ENCODE measurements around the gene SAMD4A.
A peak's percentile ranks its signal among the peaks of the same experiment; 100 is the strongest.
"Not testable (repeated sequence)": the region's sequence is repeated elsewhere in the genome, so short reads cannot be mapped to it uniquely, and the experiment has no call there.

SAMD4A gene

DNA sequence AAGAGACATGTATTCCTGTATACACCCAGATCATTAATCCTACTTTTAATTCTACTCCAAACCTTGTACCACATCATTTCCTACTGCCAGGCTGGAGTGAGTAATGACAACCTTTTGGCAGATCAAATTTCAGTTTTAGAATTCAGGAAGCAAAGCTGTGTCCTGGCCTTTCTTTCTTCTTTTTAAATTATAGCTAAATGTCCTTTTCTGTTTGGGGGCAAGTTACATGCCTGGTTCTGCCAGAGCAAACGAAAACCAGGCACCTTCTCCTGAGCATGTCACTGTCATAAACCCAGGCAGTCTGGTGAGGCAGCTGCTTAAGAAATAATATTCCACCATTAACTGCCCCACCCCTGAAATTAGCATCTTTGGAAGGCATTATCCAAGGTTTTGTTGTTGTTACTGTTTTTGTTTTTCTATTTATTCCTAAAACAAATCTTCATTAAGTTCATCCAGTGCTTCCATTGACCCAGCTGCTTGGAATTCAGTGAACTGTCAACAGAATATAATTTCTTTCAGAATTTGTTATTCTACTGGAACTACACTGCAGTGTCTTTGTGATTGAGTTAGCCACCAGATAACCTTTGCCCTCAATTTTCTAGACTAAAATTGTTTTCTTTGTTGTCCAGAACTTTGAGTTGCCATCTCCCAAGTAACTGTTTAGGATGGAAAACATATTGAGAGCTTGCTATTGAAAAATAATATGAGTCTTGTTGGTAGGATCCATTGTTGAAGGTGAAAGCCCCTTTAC, 33.2 kb downstream of the SAMD4A start:
- DNase-seq (ENCODE audit: low spot score): no peak

DNA sequence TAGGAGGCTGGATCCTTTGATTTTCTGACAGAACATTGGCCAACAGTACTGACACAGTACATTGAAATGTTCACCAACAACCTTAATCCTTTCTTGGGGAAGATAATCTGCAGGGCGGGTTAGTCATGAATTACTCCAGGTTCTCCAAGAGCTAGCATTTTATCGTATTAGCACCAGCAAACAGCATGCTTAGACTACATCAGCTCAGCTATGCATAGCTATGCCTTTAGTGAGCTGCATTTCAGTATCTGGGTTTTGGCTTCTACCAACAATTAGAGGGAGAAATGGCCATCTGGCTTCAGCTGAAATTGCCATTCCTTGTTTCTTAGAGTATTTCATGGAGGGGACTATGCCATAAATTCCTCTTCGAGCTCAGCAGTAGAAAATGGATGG, 33.8 kb downstream of the SAMD4A start:
- DNase-seq (ENCODE audit: low spot score): no peak

DNA sequence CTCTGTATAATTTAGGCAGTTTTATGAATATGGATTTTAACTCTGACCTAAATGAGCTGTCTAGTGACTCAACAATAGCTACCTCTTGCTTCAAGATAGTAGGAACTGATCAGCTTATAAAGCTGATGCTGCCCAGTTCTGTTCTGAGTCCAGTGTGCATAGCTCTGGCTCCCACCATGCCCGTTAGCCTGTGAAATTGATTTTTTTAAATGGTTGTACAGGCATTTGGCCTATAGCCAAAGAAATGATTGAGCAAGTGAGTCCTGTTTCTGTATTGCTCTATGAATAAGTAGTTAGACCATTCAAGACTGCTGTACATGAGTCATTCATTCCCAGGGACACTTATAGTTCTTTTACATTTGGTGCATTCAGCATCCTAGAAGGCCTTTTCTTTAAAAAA, 36.4 kb downstream of the SAMD4A start:
- DNase-seq (ENCODE audit: low spot score): no peak

DNA sequence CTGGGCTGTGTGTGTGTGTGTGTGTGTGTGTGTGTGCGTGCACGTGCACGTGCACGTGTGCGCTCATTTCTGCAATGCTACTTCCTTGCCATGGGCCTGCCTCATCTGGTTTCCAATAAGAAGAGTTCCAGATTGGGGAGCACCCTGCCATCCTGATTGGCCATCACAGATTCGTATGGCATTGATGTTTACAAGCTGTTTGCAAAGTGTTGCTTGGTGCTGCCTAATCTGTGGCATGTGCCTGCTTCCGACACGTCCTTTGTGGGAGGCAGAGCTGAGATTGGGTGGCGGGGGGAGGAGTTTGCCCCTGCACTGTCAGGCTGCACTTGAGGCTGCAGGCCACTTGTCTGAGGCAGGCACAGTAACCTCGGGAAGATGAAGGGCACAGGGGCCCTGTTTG, 39.2 kb downstream of the SAMD4A start:
- no peak for DNase-seq (ENCODE audit: low spot score)

DNA sequence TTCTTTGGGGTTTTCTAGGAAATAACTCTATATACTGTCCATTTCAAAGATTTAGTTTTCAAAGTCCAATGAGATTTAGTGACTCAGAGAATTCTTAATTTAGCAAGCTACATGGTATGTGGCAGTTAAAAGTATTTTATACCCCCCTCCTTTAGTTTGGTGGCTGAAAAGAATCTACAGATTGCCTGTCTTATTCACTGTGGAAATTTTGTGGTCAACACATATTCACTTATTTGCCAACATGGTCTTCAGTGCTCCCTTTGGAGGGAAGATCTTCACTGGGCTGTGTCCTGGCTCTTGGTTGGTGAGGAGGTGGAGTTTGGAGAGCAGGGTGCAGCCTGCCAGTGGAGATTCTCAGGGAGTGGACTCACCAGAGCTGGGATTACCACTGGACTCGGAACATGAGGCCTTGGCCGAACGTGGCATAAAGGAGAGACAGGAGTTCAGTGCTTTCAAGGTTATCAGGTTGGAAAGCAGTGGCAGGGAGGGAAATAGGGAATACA, 39.8 kb downstream of the SAMD4A start:
- DNase-seq (ENCODE audit: low spot score): no peak

DNA sequence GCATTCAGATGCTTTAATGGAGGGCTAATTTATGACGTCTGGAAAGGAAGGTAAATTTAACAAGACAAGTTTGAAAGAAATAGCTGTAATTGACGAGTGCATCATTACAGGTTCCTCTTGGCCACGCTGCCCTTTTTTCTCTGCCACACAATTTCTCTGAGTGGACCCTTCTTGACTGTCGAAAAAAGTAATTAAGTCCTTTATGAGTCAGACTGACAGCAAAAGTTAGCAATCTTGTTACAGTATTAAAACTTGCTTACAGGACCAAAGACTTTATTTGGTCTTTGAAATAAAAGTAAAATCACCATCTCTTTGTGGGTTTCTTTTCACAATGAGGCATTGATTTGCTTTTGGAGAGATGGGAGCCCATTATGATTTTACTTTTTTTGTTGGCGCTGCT, 42.6 kb downstream of the SAMD4A start:
- no peak for DNase-seq (ENCODE audit: low spot score)

DNA sequence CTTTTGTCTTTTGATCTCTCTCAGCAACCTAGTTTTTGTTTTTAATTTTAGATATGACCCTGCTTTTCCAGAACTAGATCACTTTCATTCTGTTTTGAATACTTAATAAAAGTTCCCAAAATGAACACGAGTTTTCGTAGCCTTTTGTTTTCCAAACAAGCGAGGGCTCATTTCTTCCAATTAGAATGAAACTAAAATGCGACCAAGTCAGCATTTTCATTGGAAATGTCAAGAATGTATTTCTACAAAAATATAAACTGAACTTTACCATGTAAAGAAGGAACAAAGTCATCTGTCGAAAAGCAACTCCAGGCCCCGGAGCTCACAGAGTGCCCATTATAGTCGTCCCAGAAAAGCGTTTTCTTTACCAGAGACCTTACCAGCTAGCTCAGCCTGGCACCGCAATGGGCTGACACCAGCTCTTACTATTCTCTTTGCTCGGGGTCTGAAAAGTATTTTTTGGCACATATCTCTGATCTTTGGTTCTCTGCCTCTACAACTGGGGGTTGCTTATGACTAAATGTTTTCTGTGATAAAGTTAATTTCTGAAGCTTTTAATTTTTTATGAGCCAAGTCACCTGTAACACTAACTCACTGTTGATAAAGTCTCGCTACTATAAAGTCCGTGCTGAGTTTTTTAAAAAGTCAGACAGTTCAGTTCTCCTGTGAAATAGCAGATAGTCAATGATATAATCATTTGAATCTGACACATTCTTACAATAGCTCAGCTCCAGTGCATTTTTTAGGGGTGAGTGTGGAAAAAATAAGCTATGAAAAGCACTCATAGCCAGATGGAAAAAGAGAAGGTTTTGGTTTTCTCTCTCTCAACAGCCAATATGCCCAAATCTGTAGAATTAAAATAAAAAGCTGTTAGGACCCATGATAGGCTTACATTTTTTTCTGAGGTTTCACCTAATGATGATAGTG, 43.4 kb downstream of the SAMD4A start:
- no peak for DNase-seq (ENCODE audit: low spot score)

DNA sequence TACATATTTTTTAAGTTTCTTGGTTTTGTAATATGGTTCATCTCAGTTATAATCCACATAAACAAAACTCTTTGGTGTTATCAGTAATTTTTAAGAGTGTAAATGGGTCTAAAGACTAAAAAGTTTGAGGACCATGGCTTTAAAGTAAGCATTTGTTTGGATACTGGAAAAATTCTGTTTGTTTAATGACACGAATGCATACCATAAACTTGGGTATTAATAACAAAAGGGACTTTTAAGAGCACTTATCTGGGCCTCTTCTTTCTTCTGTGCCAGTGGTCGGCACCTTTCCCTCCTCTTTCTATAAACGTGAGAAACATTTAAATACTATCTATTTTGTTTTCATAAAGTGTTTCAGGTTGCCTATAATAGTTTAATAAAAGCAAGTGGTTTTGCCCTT, 47.4 kb downstream of the SAMD4A start:
- DNase-seq (ENCODE audit: low spot score): no peak

DNA sequence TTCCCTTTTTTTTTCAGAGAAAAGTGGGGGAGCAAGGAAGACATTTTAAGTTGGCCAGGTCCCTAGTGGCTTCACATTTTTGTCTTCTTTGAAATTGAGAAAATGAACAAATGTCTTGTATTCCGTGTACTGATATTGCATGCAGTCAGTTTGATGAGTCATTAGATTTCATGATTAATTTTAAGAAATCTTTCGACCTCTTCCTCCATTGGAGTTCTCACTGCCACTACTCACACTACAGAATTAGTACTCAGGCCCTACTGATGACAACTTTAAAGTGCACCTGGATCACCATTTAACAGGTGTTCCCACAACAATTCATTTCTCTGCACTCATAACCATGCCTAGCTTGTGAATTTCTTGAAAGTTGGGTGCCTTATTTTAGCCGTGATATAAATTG, 50.5 kb downstream of the SAMD4A start:
- no peak for DNase-seq (ENCODE audit: low spot score)

DNA sequence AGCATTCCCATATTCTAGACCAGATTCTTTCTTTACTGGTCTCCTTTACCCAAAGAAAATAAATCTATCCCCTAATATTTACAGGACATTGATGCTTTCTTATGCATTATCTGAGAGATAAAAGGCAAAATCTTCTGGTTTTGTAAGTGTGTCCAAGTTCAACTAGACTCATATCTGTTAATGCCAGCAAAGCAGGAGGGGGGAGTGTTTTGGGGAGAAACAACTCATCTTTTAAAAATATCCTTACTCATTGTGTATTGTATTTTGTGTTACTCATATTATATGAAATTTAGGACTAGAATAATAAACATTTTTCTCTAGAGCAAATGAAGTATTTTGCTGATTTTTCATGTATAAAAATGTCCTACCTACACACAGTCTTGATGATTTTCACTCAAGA, 54.8 kb downstream of the SAMD4A start:
- no peak for DNase-seq (ENCODE audit: low spot score)

DNA sequence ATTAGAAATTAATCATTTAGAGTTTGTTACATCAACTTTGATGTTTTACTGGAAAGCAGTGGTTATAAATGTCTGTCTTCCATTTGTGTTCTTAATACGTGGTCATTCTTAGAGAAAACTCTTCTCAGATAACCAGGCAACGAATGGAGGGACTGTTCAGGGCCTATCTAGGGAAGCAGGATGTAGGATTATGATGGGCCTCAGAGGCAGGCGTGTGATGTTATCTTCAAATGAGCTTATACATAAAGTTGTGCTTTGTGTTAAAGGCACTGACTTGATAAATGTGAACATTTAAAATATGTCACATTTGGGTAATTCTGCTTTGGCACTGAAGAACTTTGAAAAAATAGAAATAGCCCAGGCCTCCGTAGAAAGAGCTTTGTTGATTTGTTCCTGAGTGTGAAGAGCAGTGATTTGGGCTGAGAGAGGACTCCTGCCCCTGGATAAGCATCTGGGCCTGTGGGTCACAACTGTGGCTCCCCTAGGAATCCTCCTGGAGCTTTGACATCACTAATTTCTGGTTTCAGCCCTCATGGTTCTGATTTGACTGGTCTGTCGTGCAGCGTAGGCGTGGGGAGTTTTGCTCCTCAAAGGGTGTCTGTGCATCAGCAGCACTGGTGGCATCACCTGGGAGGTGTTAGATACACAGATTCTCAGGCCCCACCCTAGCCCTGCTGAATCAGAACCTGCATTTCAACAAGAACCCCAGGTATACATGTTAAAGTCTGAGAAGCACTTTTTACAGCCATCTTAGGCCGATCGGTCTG, 55.4 kb downstream of the SAMD4A start:
- no peak for DNase-seq (ENCODE audit: low spot score)

DNA sequence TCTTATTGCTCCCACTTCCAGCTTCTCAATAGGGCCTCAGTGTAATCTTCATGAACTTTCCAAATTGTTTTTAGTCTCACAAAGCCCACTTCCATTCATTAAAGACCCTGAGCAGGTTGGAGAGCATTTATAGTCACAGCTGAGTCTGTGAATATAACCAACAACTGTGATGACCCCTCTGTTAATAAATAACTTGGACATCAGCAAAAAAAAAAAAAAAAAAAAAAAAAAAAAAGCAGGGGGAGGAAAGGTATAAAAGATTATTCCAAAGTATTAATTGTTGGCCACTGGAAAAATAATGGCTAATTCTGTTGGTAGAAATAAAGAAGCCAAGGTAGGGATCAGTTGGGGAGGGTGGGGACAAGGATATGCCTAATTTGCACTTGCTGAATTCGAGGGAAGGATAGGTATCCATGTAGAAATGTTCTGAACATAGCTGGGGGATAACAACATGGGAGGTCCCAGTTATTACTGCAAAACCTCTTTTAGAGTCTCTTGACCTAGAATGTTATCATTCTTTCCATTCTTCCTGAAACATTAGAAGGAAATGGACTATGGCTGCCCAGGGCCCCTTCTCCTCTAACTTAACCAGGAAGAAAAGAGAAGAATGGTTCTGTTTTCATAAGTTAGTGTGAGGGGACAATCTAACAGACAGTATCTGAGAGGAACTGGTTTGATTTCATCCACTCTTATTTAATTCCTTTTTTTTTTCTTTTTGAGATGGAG, 56.5 kb downstream of the SAMD4A start:
- no peak for DNase-seq (ENCODE audit: low spot score)

DNA sequence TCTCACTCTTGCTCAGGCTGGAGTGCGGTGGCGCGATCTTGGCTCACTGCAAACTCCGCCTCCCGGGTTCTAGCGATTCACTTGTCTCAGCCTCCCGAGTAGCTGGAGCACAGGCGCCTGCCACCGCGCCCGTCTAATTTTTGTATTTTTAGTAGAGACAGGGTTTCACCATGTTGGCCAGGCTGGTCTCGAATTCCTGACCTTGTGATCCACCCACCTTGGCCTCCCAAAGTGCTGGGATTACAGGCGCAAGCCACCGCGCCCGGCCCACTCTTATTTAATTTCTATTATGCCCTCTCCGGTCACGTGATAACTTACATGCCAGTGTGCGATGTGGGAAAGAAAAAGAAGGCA, 57.1 kb downstream of the SAMD4A start:
- not testable (repeated sequence) for DNase-seq (ENCODE audit: low spot score)

DNA sequence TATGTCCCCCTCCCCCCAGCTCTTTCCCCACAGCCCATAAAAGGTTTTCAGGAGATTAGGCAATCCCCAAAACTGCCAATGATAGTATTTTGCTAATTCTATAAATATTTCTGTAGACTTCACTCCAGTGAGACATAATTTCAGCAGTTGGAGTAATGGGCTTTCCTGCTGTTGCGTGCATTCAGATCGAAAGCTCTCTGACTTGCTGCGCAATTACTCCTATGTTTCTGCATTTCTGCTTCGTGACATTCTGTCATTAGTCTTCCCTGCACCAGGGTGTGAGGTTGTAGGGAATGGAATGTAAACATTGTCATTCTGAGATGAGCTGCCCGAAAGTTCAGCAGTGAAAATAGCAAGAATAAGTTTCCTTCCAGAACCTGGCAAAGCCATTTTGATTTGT, 58.2 kb downstream of the SAMD4A start:
- peak; percentile 28 for DNase-seq (ENCODE audit: low spot score)

DNA sequence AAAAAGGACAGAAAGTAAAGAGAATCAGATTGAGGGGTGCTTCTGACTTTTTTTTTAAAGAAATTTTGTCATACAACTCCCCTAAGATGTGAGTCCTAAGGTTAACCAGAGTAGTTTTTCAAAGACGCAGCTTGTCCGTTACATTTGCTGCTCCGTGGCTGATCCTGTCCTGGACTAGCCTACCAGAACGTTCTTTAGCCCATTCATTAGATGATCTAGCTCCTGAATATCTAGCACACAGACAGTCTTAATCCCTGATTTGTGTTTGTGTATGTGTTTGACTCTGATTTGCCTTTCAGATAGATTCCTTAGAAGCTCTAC, 60.3 kb downstream of the SAMD4A start:
- DNase-seq (ENCODE audit: low spot score): no peak

DNA sequence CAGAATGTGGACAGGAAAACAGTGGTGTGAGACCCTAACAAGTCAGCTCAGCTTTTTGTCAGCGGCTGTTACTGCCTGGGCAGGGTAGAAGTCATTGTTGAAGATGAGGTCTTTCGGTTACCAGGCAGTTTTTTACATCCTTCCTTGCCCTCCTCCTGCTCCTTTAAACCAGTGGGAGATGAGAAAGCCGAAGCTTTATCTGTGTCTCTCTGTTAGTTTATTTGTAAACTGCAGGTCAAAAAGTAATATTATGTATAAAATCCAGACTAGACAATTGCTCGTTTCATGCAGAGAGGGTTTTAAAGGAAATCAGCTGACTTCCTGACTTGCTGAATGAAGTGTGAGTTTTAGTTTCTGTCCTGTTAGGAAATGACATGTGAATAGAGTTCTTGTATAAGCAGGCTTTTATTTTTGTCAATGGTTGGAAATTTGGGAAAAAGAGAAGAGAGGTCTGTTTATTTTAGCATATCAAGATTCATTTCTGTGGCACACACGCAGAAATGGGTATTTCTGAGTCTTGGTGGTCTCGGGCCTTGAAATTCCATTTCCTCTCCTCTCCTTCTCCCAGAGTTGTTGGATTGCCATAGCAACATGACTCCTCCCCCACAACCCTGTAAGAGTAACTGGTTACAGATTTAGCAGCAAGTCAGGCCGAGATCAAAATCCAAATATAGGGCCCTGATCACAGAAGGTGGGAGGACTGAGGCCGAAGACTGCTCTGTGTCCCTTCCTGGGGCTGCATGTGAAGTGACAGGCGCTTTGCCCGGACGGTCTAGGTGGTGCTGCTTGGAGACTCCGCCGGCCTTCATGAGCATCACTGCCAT, 60.8 kb downstream of the SAMD4A start:
- no peak for DNase-seq (ENCODE audit: low spot score)

DNA sequence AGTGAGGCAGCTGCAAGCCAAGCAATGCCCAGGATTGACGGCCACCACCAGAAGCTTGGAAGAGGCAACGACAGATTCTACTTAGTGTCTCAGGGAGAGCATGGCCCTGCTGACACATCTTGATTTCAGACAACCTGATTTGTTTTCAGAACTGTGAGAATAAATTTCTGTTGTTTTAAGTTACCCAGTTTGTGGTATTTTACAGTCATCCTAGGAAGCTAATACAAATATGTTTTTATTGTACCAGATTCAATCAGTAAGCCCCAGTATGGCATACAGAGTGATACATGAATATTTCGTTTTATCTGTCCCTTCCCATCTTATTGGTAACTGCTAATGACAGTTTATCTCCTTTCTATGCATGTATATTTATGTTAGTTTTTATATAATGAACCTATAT, 62.3 kb downstream of the SAMD4A start:
- DNase-seq (ENCODE audit: low spot score): no peak

DNA sequence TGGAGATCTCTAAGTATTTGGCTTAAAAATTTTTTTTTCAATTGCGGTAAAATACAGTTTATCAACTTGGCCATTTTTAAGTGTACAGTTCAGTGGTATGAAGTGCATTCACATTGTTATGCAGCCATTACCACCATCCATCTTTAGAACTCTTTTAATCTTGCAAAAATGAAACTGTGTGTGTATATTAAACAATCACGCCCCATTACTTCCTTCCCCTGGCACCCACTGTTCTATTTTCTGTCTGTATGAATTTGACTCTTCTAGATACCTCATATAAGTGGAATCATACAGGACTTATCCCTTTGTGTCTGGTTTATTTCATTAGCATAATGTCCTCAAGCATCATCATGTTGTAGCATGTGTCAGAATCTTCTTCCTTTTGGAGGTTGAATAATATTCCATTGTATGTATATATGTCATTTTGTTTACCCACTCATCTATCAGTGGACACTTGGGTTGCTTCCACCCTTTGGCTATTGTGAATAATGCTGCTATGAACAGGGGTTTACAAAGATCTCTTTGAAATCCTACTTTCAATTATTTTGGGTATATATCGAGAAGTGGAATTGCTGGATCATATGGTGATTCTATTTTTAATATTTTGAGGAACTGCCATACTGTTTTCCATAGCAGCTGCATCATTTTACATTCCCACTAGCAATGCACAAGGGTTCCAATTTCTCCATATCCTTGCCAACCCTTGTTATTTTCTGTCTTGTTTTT, 62.9 kb downstream of the SAMD4A start:
- DNase-seq (ENCODE audit: low spot score): no peak

DNA sequence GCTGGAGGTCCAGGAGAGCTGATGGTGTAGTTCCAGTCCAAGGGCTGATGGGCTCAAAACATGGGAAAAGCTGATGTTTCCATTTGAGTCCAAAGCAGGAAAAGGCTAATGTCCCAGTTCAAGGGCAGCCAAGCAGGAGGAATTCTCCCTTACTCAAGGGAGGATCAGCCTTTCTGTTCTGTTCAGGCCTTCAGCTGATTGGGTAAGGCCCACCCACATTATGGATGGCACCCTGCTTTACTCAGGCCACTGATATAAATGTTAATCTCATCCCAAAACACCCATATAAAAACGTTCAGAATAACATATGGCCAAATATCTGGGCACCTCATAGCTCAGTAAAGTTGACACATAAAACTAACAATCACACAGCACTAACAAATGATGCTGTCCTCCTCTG, 64.1 kb downstream of the SAMD4A start:
- no peak for DNase-seq (ENCODE audit: low spot score)

DNA sequence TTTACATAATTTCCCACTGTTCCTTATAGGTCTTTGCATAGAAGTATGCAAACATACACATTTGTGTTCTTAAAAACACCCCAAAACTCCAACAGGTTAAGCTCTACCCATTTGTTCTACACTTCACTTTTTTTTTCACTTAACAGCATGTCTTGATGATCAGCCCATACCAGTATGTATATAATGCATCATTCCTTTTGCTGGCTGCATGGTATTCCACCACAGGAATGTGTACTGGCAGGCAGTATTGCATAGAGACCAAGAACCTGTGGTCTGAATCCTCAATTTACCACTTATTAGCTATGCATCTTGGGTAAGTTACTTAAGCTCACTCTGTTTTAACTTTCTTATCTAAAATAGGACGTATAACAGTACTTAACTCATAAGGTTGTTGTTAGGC, 65.5 kb downstream of the SAMD4A start:
- DNase-seq (ENCODE audit: low spot score): no peak

DNA sequence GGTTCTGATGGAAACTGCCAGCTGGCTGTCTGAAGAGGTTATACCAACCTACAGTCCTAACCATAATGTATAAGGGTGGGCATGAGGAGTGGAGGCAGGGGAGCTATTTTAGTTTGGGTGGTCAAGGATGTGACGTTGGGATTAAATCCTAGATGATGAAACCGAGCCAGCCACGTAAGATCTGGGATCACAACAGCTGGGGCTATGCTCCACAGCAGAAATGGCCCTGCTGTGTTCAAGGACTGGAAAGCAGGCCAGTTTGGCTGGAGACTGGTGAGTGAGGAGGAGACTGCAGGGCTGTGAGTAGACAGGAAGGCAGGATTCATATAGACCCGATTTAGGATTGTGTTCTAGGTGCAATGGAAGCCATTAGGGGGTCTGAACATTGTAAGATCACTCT, 66.1 kb downstream of the SAMD4A start:
- no peak for DNase-seq (ENCODE audit: low spot score)

Data from HuH-7 (cell line).